ENCODE measurements around the gene UNC119. TPM values are rescaled to one million over a fixed set of nuclear protein-coding genes. Genes with fewer than 3 reads are reported as not detected.
"Not testable (repeated sequence)": the region's sequence is repeated elsewhere in the genome, so short reads cannot be mapped to it uniquely, and the experiment has no call there.

UNC119 gene
- total and polyA plus RNA-seq, 2 experiments from 2014 or later, result 39.0 to 78.4 TPM

- Histone ChIP-seq H3K27ac (ENCODE audit: low read depth) (peak within 1 kb of the TSS; percentile 85), H3K79me2 (replicated peaks; ENCODE audit: insufficient read depth) (no peaks in the 10 kb centered on the region), H4K20me1 (replicated peaks; ENCODE audit: insufficient read depth) (0 out of 2 replicates have a peak, but pooled peaks cover 2% of the 10 kb centered on the region), H3K27me3 (ENCODE audit: insufficient read depth) (peaks cover 4% of the 10 kb centered on the region; the same call in 1 of the 2 replicates), H3K9me2 (ENCODE audit: insufficient read depth) (no peaks in the 10 kb centered on the region), H3F3A (replicated peaks; ENCODE audit: low read depth) (peaks cover 18% of the 10 kb centered on the region), H2AFZ (no peak within 1 kb of the TSS), H3K4me3 (peak within 1 kb of the TSS; percentile 52), H3K36me3 (ENCODE audit: insufficient read depth) (peaks cover 33% of the 10 kb centered on the region), H3K4me1 (ENCODE audit: insufficient read depth) (peaks cover 18% of the 10 kb centered on the region; the same call in 1 of the 2 replicates), H3K4me2 (peak within 1 kb of the TSS; percentile 78)
- Mint-ChIP-seq H3K9me3 (no peaks in the 10 kb centered on the region), H3K36me3 (ENCODE audit: low read depth) (peaks cover 46% of the 10 kb centered on the region), H3K27ac (peak within 1 kb of the TSS; percentile 93), H3K4me1 (peaks cover 22% of the 10 kb centered on the region), H3K27me3 (ENCODE audit: insufficient read depth, low read depth, poor library complexity) (peaks cover 15% of the 10 kb centered on the region), H3K4me3 (peak within 1 kb of the TSS; percentile 72)
- ATAC-seq, result peak; percentile 88
- DNase-seq (ENCODE audit: low spot score), result peak; percentile 99
- TF ChIP-seq POLR2AphosphoS5 (IDR thresholded peaks at IDR 0.05; ENCODE audit: low read depth) (peak; percentile 94), EZH2 (IDR thresholded peaks at IDR 0.05; ENCODE audit: low read depth, unreplicated experiment) (no peak), ZNF331 (CRISPR knock-in tag; IDR thresholded peaks at IDR 0.05; ENCODE audit: low read depth) (no peak), NANOG (IDR thresholded peaks at IDR 0.05; ENCODE audit: borderline replicate concordance) (no peak), STAT1 (IDR thresholded peaks at IDR 0.05; ENCODE audit: unreplicated experiment) (no peak), CREB1 (CRISPR knock-in tag; IDR thresholded peaks at IDR 0.05; ENCODE audit: low read depth) (peak; percentile 76)
Observed at GRCh38 chr17:28576758-28577465, 24.5 kb upstream of the UNC119 start, which contains the start of gene ALDOC. Gene ALDOC, minus strand, starts transcription at chr17:28576895. Its CDS starts 1,363 bp downstream, at chr17:28575532.

GRCh38 chr17:28576016-28576415 is 23.6 kb upstream of the UNC119 start:
- H3K9me2 ChIP-seq (ENCODE audit: insufficient read depth); ATAC-seq; H3K27ac Mint-ChIP-seq; H3K27me3 ChIP-seq (ENCODE audit: insufficient read depth); H3K27ac ChIP-seq (ENCODE audit: low read depth); H4K20me1 ChIP-seq (replicated peaks; ENCODE audit: insufficient read depth); H2AFZ ChIP-seq; H3K9me3 Mint-ChIP-seq; H3K79me2 ChIP-seq (replicated peaks; ENCODE audit: insufficient read depth); DNase-seq (ENCODE audit: low spot score): not testable (repeated sequence)
- peak overlapping the region; percentile 52 for H3K4me3 ChIP-seq
- peaks cover 19% of the 10 kb centered on the region for H3F3A ChIP-seq (replicated peaks; ENCODE audit: low read depth)
- Mint-ChIP-seq H3K27me3 (ENCODE audit: insufficient read depth, low read depth, poor library complexity) (peaks cover 17% of the 10 kb centered on the region), H3K4me1 (peaks cover 24% of the 10 kb centered on the region), H3K36me3 (ENCODE audit: low read depth) (peaks cover 46% of the 10 kb centered on the region), H3K4me3 (peak overlapping the region; percentile 72)
- H3K36me3 ChIP-seq (ENCODE audit: insufficient read depth), result peaks cover 32% of the 10 kb centered on the region
- peaks cover 19% of the 10 kb centered on the region; the same call in 1 of the 2 replicates for H3K4me1 ChIP-seq (ENCODE audit: insufficient read depth)
- H3K4me2 ChIP-seq, result peak overlapping the region; percentile 78

GRCh38 chr17:28575126-28575795 is 22.8 kb upstream of the UNC119 start:
- Histone ChIP-seq H2AFZ (no peak overlapping the region), H3K79me2 (replicated peaks; ENCODE audit: insufficient read depth) (peaks cover 7% of the 10 kb centered on the region), H3K4me2 (no peak overlapping the region), H4K20me1 (replicated peaks; ENCODE audit: insufficient read depth) (peaks cover under 1% of the 10 kb centered on the region), H3K4me1 (ENCODE audit: insufficient read depth) (peaks cover 23% of the 10 kb centered on the region), H3K4me3 (no peak overlapping the region; the same call in 1 of the 2 replicates), H3K36me3 (ENCODE audit: insufficient read depth) (peaks cover 26% of the 10 kb centered on the region), H3K27ac (ENCODE audit: low read depth) (no peak overlapping the region), H3F3A (replicated peaks; ENCODE audit: low read depth) (peaks cover 19% of the 10 kb centered on the region), H3K27me3 (ENCODE audit: insufficient read depth) (peaks cover 4% of the 10 kb centered on the region; the same call in 1 of the 2 replicates), H3K9me2 (ENCODE audit: insufficient read depth) (no peaks in the 10 kb centered on the region)
- Mint-ChIP-seq H3K27me3 (ENCODE audit: insufficient read depth, low read depth, poor library complexity) (peaks cover 19% of the 10 kb centered on the region), H3K4me1 (peaks cover 28% of the 10 kb centered on the region), H3K9me3 (no peaks in the 10 kb centered on the region), H3K4me3 (no peak overlapping the region), H3K27ac (no peak overlapping the region), H3K36me3 (ENCODE audit: low read depth) (peaks cover 40% of the 10 kb centered on the region)
- DNase-seq (ENCODE audit: low spot score) (peak; percentile 15), ATAC-seq (no peak)
- TF ChIP-seq JUNB (IDR thresholded peaks at IDR 0.05; ENCODE audit: unreplicated experiment), result no peak
- no peak for TF ChIP-seq NANOG (IDR thresholded peaks at IDR 0.05; ENCODE audit: borderline replicate concordance)
- no peak for TF ChIP-seq ZNF331 (CRISPR knock-in tag; IDR thresholded peaks at IDR 0.05; ENCODE audit: low read depth)
- TF ChIP-seq CTCF (conservative IDR thresholded peaks at IDR 0.05; ENCODE audit: low read depth in 2 of 2), result no peak
- no peak for TF ChIP-seq ZNF114 (CRISPR knock-in tag; IDR thresholded peaks at IDR 0.05)
- no peak for TF ChIP-seq STAT1 (IDR thresholded peaks at IDR 0.05; ENCODE audit: unreplicated experiment)
- no peak for TF ChIP-seq POLR2AphosphoS5 (IDR thresholded peaks at IDR 0.05; ENCODE audit: low read depth)
- no peak for TF ChIP-seq EZH2phosphoT487 (IDR thresholded peaks at IDR 0.05; ENCODE audit: unreplicated experiment)
- no peak for TF ChIP-seq ETS1 (IDR thresholded peaks at IDR 0.05)

Data from GM23338 (cell line).